ENCODE results near the gene SLC44A1. TPM values are rescaled to one million over a fixed set of nuclear protein-coding genes. Genes with fewer than 3 reads are reported as not detected.

The SLC44A1 gene
- 56.5 TPM for total RNA-seq

GRCh38 chr9:105244003-105244733, at the start of gene SLC44A1:
Gene SLC44A1 (plus strand): TSS chr9:105244651. CDS start chr9:105244869, 218 bp downstream.

GRCh38 chr9:105447814-105448812, 203.7 kb downstream of the SLC44A1 start, which contains the start of gene FSD1L:
Gene FSD1L (plus strand): TSS chr9:105448034. CDS start chr9:105448221, 187 bp downstream.

Other genes starting within 250 kb of the SLC44A1 start
- gene FSD1L, start 203.4 kb downstream of the SLC44A1 start, total RNA-seq, result 10.5 TPM